ENCODE measurements around the gene TM2D3.

- TF ChIP-seq POLR2A (IDR thresholded peaks at IDR 0.05) (no peak), CTCF (IDR thresholded peaks at IDR 0.05) (no peak)
Observed at GRCh38 chr15:101654171-101654570, 2.0 kb upstream of the TM2D3 start.

All from heart left ventricle (tissue), 13 donors.